Measurements from ENCODE around the gene MAMLD1.

The MAMLD1 gene

GRCh38 chrX:150502979-150503897 lies 140.1 kb downstream of the MAMLD1 start:
- no peaks in the 10 kb centered on the region for H3K4me1 Mint-ChIP-seq (ENCODE audit: low read depth)
- no peaks in the 10 kb centered on the region for H3K9me3 Mint-ChIP-seq
- no peak overlapping the region for H3K4me3 Mint-ChIP-seq
- H3K27ac Mint-ChIP-seq, result no peak overlapping the region
- H3K36me3 Mint-ChIP-seq (ENCODE audit: low read depth), result no peaks in the 10 kb centered on the region
- peaks cover 39% of the 10 kb centered on the region for H3K27me3 Mint-ChIP-seq
- no peak for DNase-seq

- H3K27ac Mint-ChIP-seq, result no peak overlapping the region
- H3K9me3 Mint-ChIP-seq, result no peaks in the 10 kb centered on the region
- H3K36me3 Mint-ChIP-seq (ENCODE audit: low read depth), result no peaks in the 10 kb centered on the region
- peaks cover 41% of the 10 kb centered on the region for H3K27me3 Mint-ChIP-seq
- no peak overlapping the region for H3K4me3 Mint-ChIP-seq
- no peaks in the 10 kb centered on the region for H3K4me1 Mint-ChIP-seq (ENCODE audit: low read depth)
- DNase-seq, result no peak
Observed at GRCh38 chrX:150503898-150504219, 140.7 kb downstream of the MAMLD1 start.

GRCh38 chrX:150504397-150505182 lies 141.5 kb downstream of the MAMLD1 start:
- Mint-ChIP-seq H3K4me1 (ENCODE audit: low read depth) (no peaks in the 10 kb centered on the region), H3K27me3 (peaks cover 40% of the 10 kb centered on the region), H3K4me3 (no peak overlapping the region), H3K36me3 (ENCODE audit: low read depth) (no peaks in the 10 kb centered on the region), H3K27ac (no peak overlapping the region), H3K9me3 (no peaks in the 10 kb centered on the region)
- DNase-seq, result no peak

- H3K4me1 Mint-ChIP-seq (ENCODE audit: low read depth), result no peaks in the 10 kb centered on the region
- H3K27me3 Mint-ChIP-seq, result peaks cover 34% of the 10 kb centered on the region
- no peak for DNase-seq
Observed at GRCh38 chrX:150506020-150506419, 142.9 kb downstream of the MAMLD1 start.

GRCh38 chrX:150506486-150506885 lies 143.4 kb downstream of the MAMLD1 start:
- Mint-ChIP-seq H3K36me3 (ENCODE audit: low read depth) (no peaks in the 10 kb centered on the region), H3K27me3 (peaks cover 34% of the 10 kb centered on the region), H3K4me1 (ENCODE audit: low read depth) (no peaks in the 10 kb centered on the region), H3K27ac (no peak overlapping the region), H3K4me3 (no peak overlapping the region), H3K9me3 (no peaks in the 10 kb centered on the region)
- no peak for DNase-seq

More at GRCh38 chrX:150506020-150506419, 142.9 kb downstream of the MAMLD1 start:
- no peaks in the 10 kb centered on the region for H3K9me3 Mint-ChIP-seq
- H3K4me3 Mint-ChIP-seq, result no peak overlapping the region
- no peak overlapping the region for H3K27ac Mint-ChIP-seq
- no peaks in the 10 kb centered on the region for H3K36me3 Mint-ChIP-seq (ENCODE audit: low read depth)

GRCh38 chrX:150507251-150507856 lies 144.2 kb downstream of the MAMLD1 start:
- Mint-ChIP-seq H3K4me3 (no peak overlapping the region), H3K27me3 (peaks cover 28% of the 10 kb centered on the region), H3K36me3 (ENCODE audit: low read depth) (no peaks in the 10 kb centered on the region), H3K9me3 (no peaks in the 10 kb centered on the region), H3K27ac (no peak overlapping the region), H3K4me1 (ENCODE audit: low read depth) (no peaks in the 10 kb centered on the region)
- DNase-seq, result no peak

- Mint-ChIP-seq H3K27ac (no peak overlapping the region), H3K4me3 (no peak overlapping the region), H3K27me3 (peaks cover 28% of the 10 kb centered on the region), H3K9me3 (no peaks in the 10 kb centered on the region), H3K36me3 (ENCODE audit: low read depth) (no peaks in the 10 kb centered on the region), H3K4me1 (ENCODE audit: low read depth) (no peaks in the 10 kb centered on the region)
- no peak for DNase-seq
Observed at GRCh38 chrX:150508018-150508417, 144.9 kb downstream of the MAMLD1 start.

GRCh38 chrX:150508451-150509367 lies 145.6 kb downstream of the MAMLD1 start:
- no peaks in the 10 kb centered on the region for H3K4me1 Mint-ChIP-seq (ENCODE audit: low read depth)
- H3K9me3 Mint-ChIP-seq, result no peaks in the 10 kb centered on the region
- H3K4me3 Mint-ChIP-seq, result no peak overlapping the region
- no peak for DNase-seq
- no peaks in the 10 kb centered on the region for H3K36me3 Mint-ChIP-seq (ENCODE audit: low read depth)
- H3K27ac Mint-ChIP-seq, result no peak overlapping the region
- H3K27me3 Mint-ChIP-seq, result peaks cover 28% of the 10 kb centered on the region

GRCh38 chrX:150509703-150510102 lies 146.6 kb downstream of the MAMLD1 start:
- Mint-ChIP-seq H3K36me3 (ENCODE audit: low read depth) (no peaks in the 10 kb centered on the region), H3K27me3 (peaks cover 27% of the 10 kb centered on the region), H3K9me3 (no peaks in the 10 kb centered on the region), H3K27ac (no peak overlapping the region), H3K4me3 (no peak overlapping the region), H3K4me1 (ENCODE audit: low read depth) (no peaks in the 10 kb centered on the region)
- DNase-seq, result no peak

- Mint-ChIP-seq H3K27me3 (peaks cover 35% of the 10 kb centered on the region), H3K27ac (no peak overlapping the region), H3K36me3 (ENCODE audit: low read depth) (no peaks in the 10 kb centered on the region), H3K9me3 (no peaks in the 10 kb centered on the region), H3K4me1 (ENCODE audit: low read depth) (no peaks in the 10 kb centered on the region), H3K4me3 (no peak overlapping the region)
- DNase-seq, result no peak
Observed at GRCh38 chrX:150512461-150512901, 149.4 kb downstream of the MAMLD1 start.

- no peak for DNase-seq
- H3K36me3 Mint-ChIP-seq (ENCODE audit: low read depth), result no peaks in the 10 kb centered on the region
- H3K4me3 Mint-ChIP-seq, result no peak overlapping the region
- no peak overlapping the region for H3K27ac Mint-ChIP-seq
- no peaks in the 10 kb centered on the region for H3K4me1 Mint-ChIP-seq (ENCODE audit: low read depth)
- peaks cover 32% of the 10 kb centered on the region for H3K27me3 Mint-ChIP-seq
- no peaks in the 10 kb centered on the region for H3K9me3 Mint-ChIP-seq
Observed at GRCh38 chrX:150513544-150513943, 150.4 kb downstream of the MAMLD1 start.

- Mint-ChIP-seq H3K4me1 (ENCODE audit: low read depth) (no peaks in the 10 kb centered on the region), H3K27ac (no peak overlapping the region), H3K4me3 (no peak overlapping the region), H3K27me3 (peaks cover 24% of the 10 kb centered on the region), H3K36me3 (ENCODE audit: low read depth) (no peaks in the 10 kb centered on the region), H3K9me3 (no peaks in the 10 kb centered on the region)
- no peak for DNase-seq
Observed at GRCh38 chrX:150514462-150514861, 151.3 kb downstream of the MAMLD1 start.

GRCh38 chrX:150515801-150516200 lies 152.7 kb downstream of the MAMLD1 start:
- no peak for DNase-seq
- Mint-ChIP-seq H3K27me3 (peaks cover 24% of the 10 kb centered on the region), H3K4me3 (no peak overlapping the region), H3K9me3 (no peaks in the 10 kb centered on the region), H3K27ac (no peak overlapping the region), H3K4me1 (ENCODE audit: low read depth) (no peaks in the 10 kb centered on the region), H3K36me3 (ENCODE audit: low read depth) (no peaks in the 10 kb centered on the region)
